Keratinocyte (primary cell): ENCODE data around the gene PGAM5. TPM values are rescaled to one million over a fixed set of nuclear protein-coding genes. Genes with fewer than 3 reads are reported as not detected.

ENCODE experiments used
- DNase-seq: peaks from one replicate; pipeline ENCODE4 v3.0.0-alpha.2; 2011; ENCODE audit warnings: low read depth, missing footprints, low spot score
- FAIRE-seq: peaks from 2 replicates; lab custom pipeline; 2011; peaks lifted over from hg19 to GRCh38; lab: Jason Lieb, UNC
- H2AFZ ChIP-seq: 2 replicates; pipeline ENCODE4 v1.6.0; 2012; ENCODE audit warnings: low read length, control low read depth, inconsistent platforms; ENCODE audit not compliant: control insufficient read depth
- H3K27ac ChIP-seq: 2 replicates; pipeline ENCODE4 v1.5.1; 2011; ENCODE audit warnings: low read length; ENCODE audit not compliant: control insufficient read depth, insufficient read depth
- H3K27me3 ChIP-seq: 3 replicates; pipeline ENCODE4 v1.6.0; 2011; ENCODE audit warnings: low read length; ENCODE audit not compliant: control insufficient read depth, insufficient read depth; ENCODE audit errors: extremely low read depth
- H3K36me3 ChIP-seq, 2 experiments: 2 replicates in 1 of 2; 3 replicates in 1 of 2; pipeline ENCODE4 v1.5.1; 2011; ENCODE audit warnings: low read length in 2 of 2, mild to moderate bottlenecking in 1 of 2; ENCODE audit not compliant: control insufficient read depth in 2 of 2, insufficient read depth in 2 of 2; ENCODE audit errors: extremely low read depth in 1 of 2
- H3K4me1 ChIP-seq: 3 replicates; pipeline ENCODE4 v1.5.1; 2011; ENCODE audit warnings: low read length; ENCODE audit not compliant: control insufficient read depth, insufficient read depth; ENCODE audit errors: extremely low read depth
- H3K4me2 ChIP-seq: 3 replicates; pipeline ENCODE4 v1.6.0; 2011; ENCODE audit warnings: low read depth, low read length; ENCODE audit not compliant: control insufficient read depth, insufficient read depth; ENCODE audit errors: extremely low read depth
- H3K4me3 ChIP-seq, 3 experiments: fragments of 200-600 bp in 1 of 3; sonication (generic) in 1 of 3; 2 replicates in 2 of 3; 3 replicates in 1 of 3; pipeline ENCODE4 v1.5.1; 2011 to 2016; ENCODE audit warnings: low read length in 3 of 3, mild to moderate bottlenecking in 3 of 3, control low read depth in 2 of 3, inconsistent platforms in 1 of 3, low read depth in 1 of 3, mixed read lengths in 1 of 3, mixed run types in 1 of 3, moderate library complexity in 1 of 3; ENCODE audit not compliant: control insufficient read depth in 2 of 3, insufficient read depth in 2 of 3; ENCODE audit errors: extremely low read depth in 1 of 3
- H3K79me2 ChIP-seq: 2 replicates; pipeline ENCODE4 v1.6.0; 2012; ENCODE audit warnings: low read length; ENCODE audit not compliant: control insufficient read depth, insufficient read depth
- H3K9ac ChIP-seq: 3 replicates; pipeline ENCODE4 v1.6.0; 2011; ENCODE audit warnings: low read length; ENCODE audit not compliant: control insufficient read depth, insufficient read depth; ENCODE audit errors: extremely low read depth
- H3K9me1 ChIP-seq: 3 replicates; pipeline ENCODE4 v1.6.0; 2011; ENCODE audit warnings: low read length; ENCODE audit not compliant: control insufficient read depth, insufficient read depth; ENCODE audit errors: extremely low read depth
- H3K9me3 ChIP-seq: 2 replicates; pipeline ENCODE4 v1.5.1; 2012; ENCODE audit warnings: low read depth, low read length; ENCODE audit not compliant: control insufficient read depth
- H4K20me1 ChIP-seq: 3 replicates; pipeline ENCODE4 v1.6.0; 2011; ENCODE audit warnings: low read length; ENCODE audit not compliant: control insufficient read depth, insufficient read depth; ENCODE audit errors: extremely low read depth
- CTCF ChIP-seq, 3 experiments: IDR thresholded peaks in 1 of 3; conservative IDR thresholded peaks in 1 of 3; optimal IDR thresholded peaks in 1 of 3; 2 replicates in 2 of 3; 3 replicates in 1 of 3; pipeline versions ENCODE3 to v1.5.1; 2011; ENCODE audit warnings: low read length in 3 of 3, mild to moderate bottlenecking in 3 of 3, moderate library complexity in 2 of 3, control low read depth in 1 of 3, inconsistent platforms in 1 of 3; ENCODE audit not compliant: insufficient read depth in 2 of 3; ENCODE audit errors: extremely low read depth in 1 of 3
- EZH2 ChIP-seq: IDR thresholded peaks from one replicate; pipeline ENCODE4 v1.6.1; 2012; ENCODE audit warnings: inconsistent platforms, mild to moderate bottlenecking, low read length, moderate library complexity
- dilution Hi-C: fragments of 300-500 bp; cut with MboI; formaldehyde crosslinking; loops from one replicate; pipeline ENCODE4 v1.7.0; 2020; ENCODE audit warnings: low sequenced_read_pairs; ENCODE audit not compliant: extremely low pct_ligation_motif_present
- polyA plus RNA-seq, 5 experiments: library from polyadenylated mRNA; depleted of rRNA in 3 of 5; stranded (reverse) in 3 of 5; stranded (forward) in 1 of 5; unstranded in 1 of 5; fragments of >200 nt; gene quantifications; 1 replicate in 1 of 5; 2 replicates in 3 of 5; 3 replicates in 1 of 5; pipeline versions ENCODE4 v1.2.1 to v1.2.3, GENCODE V29; 2011 to 2012; ENCODE audit warnings: missing spikeins in 2 of 5, low read depth in 1 of 5, low replicate concordance in 1 of 5

PGAM5 gene
- polyA plus RNA-seq, 1 donor (not counting 4 experiments of a cell fraction or from before 2014, with no cell fraction given), result 31.5 TPM

DNA sequence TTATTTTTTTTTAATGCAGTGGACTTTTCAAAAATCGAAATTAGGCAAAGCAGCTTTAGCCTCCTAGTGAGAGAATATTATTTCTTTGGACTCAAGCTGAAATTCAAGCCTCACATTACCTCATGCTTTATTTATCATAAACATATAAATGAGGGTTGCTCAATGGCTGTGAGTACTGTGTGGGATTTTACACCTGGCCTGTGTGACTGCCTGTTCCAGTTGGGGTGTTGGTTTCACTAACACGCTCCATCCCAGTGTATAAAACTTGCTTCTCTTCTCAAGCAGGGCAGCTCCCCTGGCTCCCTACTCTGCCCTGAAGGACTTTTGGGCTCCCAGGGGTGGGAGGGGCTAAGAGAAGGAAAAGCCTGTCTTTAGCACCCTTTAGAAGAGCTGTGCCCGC lies 36.0 kb downstream of the PGAM5 start:
- Histone ChIP-seq H4K20me1 (peaks cover 36% of the 10 kb centered on the region), H2AFZ (no peak overlapping the region), H3K27ac (no peak overlapping the region), H3K36me3 (peaks cover 61 to 68% of the 10 kb centered on the region in 2 experiments), H3K79me2 (peaks cover 90% of the 10 kb centered on the region), H3K9me1 (no peaks in the 10 kb centered on the region), H3K4me2 (no peak overlapping the region), H3K4me1 (no peaks in the 10 kb centered on the region), H3K4me3 (no peak overlapping the region), H3K9ac (no peak overlapping the region), H3K27me3 (no peaks in the 10 kb centered on the region), H3K9me3 (no peaks in the 10 kb centered on the region)
- FAIRE-seq (no peak), DNase-seq (no peak)
- no peak for TF ChIP-seq CTCF (optimal IDR thresholded peaks at IDR 0.05 in 1 of 3, IDR thresholded peaks at IDR 0.05 in 1 of 3, conservative IDR thresholded peaks at IDR 0.05 in 1 of 3; ENCODE audit: extremely low read depth in 1 of 3, insufficient read depth in 2 of 3, low read length in 3 of 3)
- TF ChIP-seq EZH2, result no peak
- dilution Hi-C loops, result no loop called here

DNA sequence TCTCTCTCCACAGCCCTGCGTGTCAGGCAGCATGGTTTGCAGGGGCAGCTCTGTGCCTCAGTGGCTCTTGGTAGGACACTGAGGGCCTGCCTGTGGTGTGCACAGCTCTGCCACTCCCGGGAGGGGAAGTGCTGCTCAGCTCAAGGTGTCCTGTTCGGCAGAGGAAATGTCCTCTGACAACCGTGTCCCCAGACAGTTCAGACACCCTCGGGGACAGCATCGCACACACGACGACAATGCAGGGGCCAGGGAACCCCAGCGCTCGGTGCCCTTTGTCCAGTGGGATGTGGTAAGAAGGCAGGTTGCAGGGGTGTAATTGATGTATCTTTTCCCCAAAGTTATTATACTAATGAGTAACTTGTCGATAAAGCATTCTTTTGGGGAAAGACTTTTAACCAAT lies 36.8 kb downstream of the PGAM5 start:
- no peak for FAIRE-seq
- peaks cover 90% of the 10 kb centered on the region for H3K79me2 ChIP-seq
- H3K27me3 ChIP-seq, result no peaks in the 10 kb centered on the region
- H3K9me3 ChIP-seq, result no peaks in the 10 kb centered on the region
- no peak overlapping the region for H3K27ac ChIP-seq
- H3K4me3 ChIP-seq, result no peak overlapping the region
- H4K20me1 ChIP-seq, result peaks cover 32% of the 10 kb centered on the region
- no peaks in the 10 kb centered on the region for H3K4me1 ChIP-seq
- H3K9me1 ChIP-seq, result no peaks in the 10 kb centered on the region
- H2AFZ ChIP-seq, result no peak overlapping the region
- no peak overlapping the region for H3K4me2 ChIP-seq
- dilution Hi-C loops, result no loop called here
- TF ChIP-seq CTCF (optimal IDR thresholded peaks at IDR 0.05 in 1 of 3, IDR thresholded peaks at IDR 0.05 in 1 of 3, conservative IDR thresholded peaks at IDR 0.05 in 1 of 3; ENCODE audit: extremely low read depth in 1 of 3, insufficient read depth in 2 of 3, low read length in 3 of 3) (no peak), EZH2 (no peak)
- H3K9ac ChIP-seq, result no peak overlapping the region
- H3K36me3 ChIP-seq, result peaks cover 55 to 68% of the 10 kb centered on the region in 2 experiments
- no peak for DNase-seq
